K562 (cell line): ENCODE results near the gene IL6ST. TPM values are rescaled to one million over a fixed set of nuclear protein-coding genes. Genes with fewer than 3 reads are reported as not detected.

Experiments
- ARID2 ChIP-seq: fragments of 450-650 bp; IDR thresholded peaks from 2 replicates; pipeline ENCODE4 v1.6.1; 2017; ENCODE audit warnings: antibody characterized with exemption, mild to moderate bottlenecking
- CTCF ChIP-seq, 3 experiments: IDR thresholded peaks in 2 of 3; conservative IDR thresholded peaks in 1 of 3; 2 replicates each; pipeline ENCODE4 v1.5.1; 2011 to 2012; ENCODE audit warnings: low read length in 3 of 3, mild to moderate bottlenecking in 3 of 3, control low read depth in 2 of 3, improper control_type of control experiment in 1 of 3, inconsistent platforms in 1 of 3, low read depth in 1 of 3, mixed read lengths in 1 of 3, moderate library complexity in 1 of 3; ENCODE audit not compliant: insufficient read depth in 2 of 3
- GATA2 ChIP-seq: sonication (generic); formaldehyde crosslinking; IDR thresholded peaks from 2 replicates; pipeline ENCODE4 v1.4.0; 2020; ENCODE audit warnings: mild to moderate bottlenecking, missing genetic modification reagents
- JUND ChIP-seq, 2 experiments: IDR thresholded peaks; 2 replicates in 1 of 2; 3 replicates in 1 of 2; pipeline ENCODE4 v1.6.1; 2011; ENCODE audit warnings: borderline replicate concordance in 2 of 2, low read depth in 2 of 2, low read length in 2 of 2, improper control_type of control experiment in 1 of 2, missing biosample characterization in 1 of 2, missing genetic modification characterization in 1 of 2, missing genetic modification reagents in 1 of 2
- RAD21 ChIP-seq, 2 experiments: fragments of 250-450 bp in 1 of 2; fragments of 450-650 bp in 1 of 2; sonication (Bioruptor Pico) in 1 of 2; formaldehyde crosslinking in 1 of 2; IDR thresholded peaks in 1 of 2; conservative IDR thresholded peaks in 1 of 2; 2 replicates each; pipeline versions ENCODE4 v1.4.0 to v1.8.0; 2020 to 2022; ENCODE audit warnings: mild to moderate bottlenecking in 2 of 2, moderate library complexity in 1 of 2
- RCOR1 ChIP-seq, 2 experiments: IDR thresholded peaks; 2 replicates each; pipeline ENCODE4 v1.6.1; 2012; ENCODE audit warnings: low read depth in 2 of 2, low read length in 2 of 2, borderline replicate concordance in 1 of 2, improper control_type of control experiment in 1 of 2
- TEAD1 ChIP-seq, 2 experiments: fragments of 450-650 bp in 1 of 2; sonication (generic) in 1 of 2; formaldehyde crosslinking; IDR thresholded peaks; 2 replicates each; pipeline versions ENCODE4 v1.4.0 to v1.8.0; 2020 to 2022; ENCODE audit warnings: mild to moderate bottlenecking in 2 of 2, missing genetic modification reagents in 1 of 2
- YY1 ChIP-seq, 3 experiments: IDR thresholded peaks; 2 replicates each; pipeline ENCODE4 v1.6.1; 2011; ENCODE audit warnings: low read length in 2 of 3, mild to moderate bottlenecking in 2 of 3, moderate library complexity in 2 of 3, borderline replicate concordance in 1 of 3, control low read depth in 1 of 3, low read depth in 1 of 3; ENCODE audit not compliant: insufficient read depth in 3 of 3, insufficient replicate concordance in 2 of 3, control insufficient read depth in 1 of 3, insufficient read length in 1 of 3; ENCODE audit errors: extremely low read depth in 1 of 3
- ZNF143 ChIP-seq: sonication (generic); formaldehyde crosslinking; IDR thresholded peaks from 2 replicates; pipeline ENCODE4 v1.9.0; 2022; ENCODE audit warnings: mild to moderate bottlenecking, missing genetic modification reagents
- ZNF384 ChIP-seq: IDR thresholded peaks from 2 replicates; pipeline ENCODE4 v1.6.1; 2012; ENCODE audit warnings: low read depth, low read length, improper control_type of control experiment
- polyA plus RNA-seq, 8 experiments: library from polyadenylated mRNA; depleted of rRNA in 4 of 8; stranded (reverse) in 5 of 8; unstranded in 3 of 8; fragments of >200 nt; fragmentation: Nextera tagmentation in 2 of 8; fragmentation: Illumina TruSeq in 1 of 8; extraction: Ambion mirVana in 2 of 8; extraction: Trizol in 1 of 8; gene quantifications; 2 replicates each; pipeline versions ENCODE4 v1.2.1 to v1.2.3, GENCODE V29; 2011 to 2014; ENCODE audit warnings: inconsistent platforms in 1 of 8, missing spikeins in 1 of 8
- total RNA-seq, 7 experiments: library from RNA; depleted of rRNA in 6 of 7; stranded (reverse); fragments of >200 nt in 6 of 7; fragmentation: Illumina TruSeq in 2 of 7; extraction: Trizol in 2 of 7; gene quantifications; 2 replicates each; pipeline versions ENCODE4 v1.2.1 to v1.2.3, GENCODE V29; 2011 to 2021; ENCODE audit warnings: low replicate concordance in 1 of 7
- TF ChIP-seq, protein P1 (sequence below): fragments of 450-650 bp; formaldehyde crosslinking; IDR thresholded peaks from 2 replicates; pipeline ENCODE4 v1.4.0; 2020; ENCODE audit warnings: mild to moderate bottlenecking, moderate library complexity
- TF ChIP-seq, protein P2 (sequence below): fragments of 250-450 bp; sonication (Bioruptor Pico); IDR thresholded peaks from 2 replicates; pipeline ENCODE4 v1.4.0; 2020

Gene IL6ST
- total and polyA plus RNA-seq, 9 of the 15 experiments (the other 6 are each of a cell fraction or from before 2014, with no cell fraction given): 2.0 to 27.0 (median 7.9) TPM

- peak; percentile 91 to 97 (median 97) for TF ChIP-seq CTCF (IDR thresholded peaks at IDR 0.05 in 2 of 3, conservative IDR thresholded peaks at IDR 0.05 in 1 of 3; ENCODE audit: insufficient read depth in 2 of 3, low read depth in 1 of 3, low read length in 3 of 3)
- TF ChIP-seq YY1 (IDR thresholded peaks at IDR 0.05; ENCODE audit: borderline replicate concordance in 1 of 3, control insufficient read depth in 1 of 3, extremely low read depth in 1 of 3, insufficient read depth in 3 of 3, insufficient read length in 1 of 3, insufficient replicate concordance in 2 of 3, low read depth in 1 of 3, low read length in 2 of 3): peak in 1 of 3 experiments; percentile 13
- peak; percentile 87 for TF ChIP-seq RAD21 (CRISPR knock-in tag; conservative IDR thresholded peaks at IDR 0.05 in 1 of 2, IDR thresholded peaks at IDR 0.05 in 1 of 2)
- no peak for TF ChIP-seq TEAD1 (CRISPR knock-in tag; IDR thresholded peaks at IDR 0.05)
- TF ChIP-seq, protein P1, sequence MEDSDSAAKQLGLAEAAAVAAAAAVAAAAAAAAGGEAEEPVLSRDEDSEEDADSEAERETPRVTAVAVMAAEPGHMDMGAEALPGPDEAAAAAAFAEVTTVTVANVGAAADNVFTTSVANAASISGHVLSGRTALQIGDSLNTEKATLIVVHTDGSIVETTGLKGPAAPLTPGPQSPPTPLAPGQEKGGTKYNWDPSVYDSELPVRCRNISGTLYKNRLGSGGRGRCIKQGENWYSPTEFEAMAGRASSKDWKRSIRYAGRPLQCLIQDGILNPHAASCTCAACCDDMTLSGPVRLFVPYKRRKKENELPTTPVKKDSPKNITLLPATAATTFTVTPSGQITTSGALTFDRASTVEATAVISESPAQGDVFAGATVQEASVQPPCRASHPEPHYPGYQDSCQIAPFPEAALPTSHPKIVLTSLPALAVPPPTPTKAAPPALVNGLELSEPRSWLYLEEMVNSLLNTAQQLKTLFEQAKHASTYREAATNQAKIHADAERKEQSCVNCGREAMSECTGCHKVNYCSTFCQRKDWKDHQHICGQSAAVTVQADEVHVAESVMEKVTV: peak; percentile 77
- TF ChIP-seq, protein P2, sequence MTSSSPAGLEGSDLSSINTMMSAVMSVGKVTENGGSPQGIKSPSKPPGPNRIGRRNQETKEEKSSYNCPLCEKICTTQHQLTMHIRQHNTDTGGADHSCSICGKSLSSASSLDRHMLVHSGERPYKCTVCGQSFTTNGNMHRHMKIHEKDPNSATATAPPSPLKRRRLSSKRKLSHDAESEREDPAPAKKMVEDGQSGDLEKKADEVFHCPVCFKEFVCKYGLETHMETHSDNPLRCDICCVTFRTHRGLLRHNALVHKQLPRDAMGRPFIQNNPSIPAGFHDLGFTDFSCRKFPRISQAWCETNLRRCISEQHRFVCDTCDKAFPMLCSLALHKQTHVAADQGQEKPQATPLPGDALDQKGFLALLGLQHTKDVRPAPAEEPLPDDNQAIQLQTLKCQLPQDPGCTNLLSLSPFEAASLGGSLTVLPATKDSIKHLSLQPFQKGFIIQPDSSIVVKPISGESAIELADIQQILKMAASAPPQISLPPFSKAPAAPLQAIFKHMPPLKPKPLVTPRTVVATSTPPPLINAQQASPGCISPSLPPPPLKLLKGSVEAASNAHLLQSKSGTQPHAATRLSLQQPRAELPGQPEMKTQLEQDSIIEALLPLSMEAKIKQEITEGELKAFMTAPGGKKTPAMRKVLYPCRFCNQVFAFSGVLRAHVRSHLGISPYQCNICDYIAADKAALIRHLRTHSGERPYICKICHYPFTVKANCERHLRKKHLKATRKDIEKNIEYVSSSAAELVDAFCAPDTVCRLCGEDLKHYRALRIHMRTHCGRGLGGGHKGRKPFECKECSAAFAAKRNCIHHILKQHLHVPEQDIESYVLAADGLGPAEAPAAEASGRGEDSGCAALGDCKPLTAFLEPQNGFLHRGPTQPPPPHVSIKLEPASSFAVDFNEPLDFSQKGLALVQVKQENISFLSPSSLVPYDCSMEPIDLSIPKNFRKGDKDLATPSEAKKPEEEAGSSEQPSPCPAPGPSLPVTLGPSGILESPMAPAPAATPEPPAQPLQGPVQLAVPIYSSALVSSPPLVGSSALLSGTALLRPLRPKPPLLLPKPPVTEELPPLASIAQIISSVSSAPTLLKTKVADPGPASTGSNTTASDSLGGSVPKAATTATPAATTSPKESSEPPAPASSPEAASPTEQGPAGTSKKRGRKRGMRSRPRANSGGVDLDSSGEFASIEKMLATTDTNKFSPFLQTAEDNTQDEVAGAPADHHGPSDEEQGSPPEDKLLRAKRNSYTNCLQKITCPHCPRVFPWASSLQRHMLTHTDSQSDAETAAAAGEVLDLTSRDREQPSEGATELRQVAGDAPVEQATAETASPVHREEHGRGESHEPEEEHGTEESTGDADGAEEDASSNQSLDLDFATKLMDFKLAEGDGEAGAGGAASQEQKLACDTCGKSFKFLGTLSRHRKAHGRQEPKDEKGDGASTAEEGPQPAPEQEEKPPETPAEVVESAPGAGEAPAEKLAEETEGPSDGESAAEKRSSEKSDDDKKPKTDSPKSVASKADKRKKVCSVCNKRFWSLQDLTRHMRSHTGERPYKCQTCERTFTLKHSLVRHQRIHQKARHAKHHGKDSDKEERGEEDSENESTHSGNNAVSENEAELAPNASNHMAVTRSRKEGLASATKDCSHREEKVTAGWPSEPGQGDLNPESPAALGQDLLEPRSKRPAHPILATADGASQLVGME (CRISPR knock-in tag): 0 out of 2 replicates have a peak, but pooled peaks have one; percentile 33
- no peak for TF ChIP-seq GATA2 (CRISPR knock-in tag)
- no peak for TF ChIP-seq ZNF143
- TF ChIP-seq ZNF384: peak; percentile 100
- TF ChIP-seq RCOR1 (IDR thresholded peaks at IDR 0.05; ENCODE audit: borderline replicate concordance in 1 of 2, low read depth in 2 of 2, low read length in 2 of 2): peak in 1 of 2 experiments; percentile 78; a peak in 1 of 4 replicates
- 0 out of 2 replicates have a peak, but pooled peaks have one; percentile 5 for TF ChIP-seq JUND (IDR thresholded peaks at IDR 0.05; ENCODE audit: borderline replicate concordance, low read depth, low read length)
- TF ChIP-seq JUND (tag; IDR thresholded peaks at IDR 0.05; ENCODE audit: borderline replicate concordance, low read depth, low read length): no peak
- TF ChIP-seq ARID2: peak; percentile 54; the same call in 1 of the 2 replicates
These were observed 58.6 kb downstream of the IL6ST start (continued) for GRCh38 chr5:55936100-55936693.
